Hepatocyte (in vitro differentiated cells): Measurements from ENCODE around the gene CHD9. TPM values are rescaled to one million over a fixed set of nuclear protein-coding genes. Genes with fewer than 3 reads are reported as not detected.

Experiments
- DNase-seq: peaks from one replicate; pipeline ENCODE4 v3.0.0-alpha.2; 2016; ENCODE audit warnings: low spot score
- H2AFZ ChIP-seq: fragments of 200-600 bp; sonication (generic); 2 replicates; pipeline ENCODE4 v1.6.0; 2016; ENCODE audit warnings: antibody characterized with exemption, mild to moderate bottlenecking
- H3K27ac ChIP-seq: fragments of 200-600 bp; sonication (generic); 2 replicates; pipeline ENCODE4 v1.5.1; 2016; ENCODE audit warnings: mild to moderate bottlenecking
- H3K27me3 ChIP-seq: fragments of 200-600 bp; sonication (generic); 2 replicates; pipeline ENCODE4 v1.6.1; 2016
- H3K36me3 ChIP-seq: fragments of 200-600 bp; sonication (generic); replicated peaks from 2 replicates; pipeline ENCODE4 v1.5.1; 2016; ENCODE audit warnings: low read depth; ENCODE audit not compliant: insufficient read depth
- H3K4me1 ChIP-seq: fragments of 200-600 bp; sonication (generic); 2 replicates; pipeline ENCODE4 v1.5.1; 2016; ENCODE audit warnings: mild to moderate bottlenecking, moderate library complexity; ENCODE audit not compliant: insufficient read depth
- H3K4me2 ChIP-seq: fragments of 200-600 bp; sonication (generic); 2 replicates; pipeline ENCODE4 v1.6.0; 2016
- H3K4me3 ChIP-seq: fragments of 200-600 bp; sonication (generic); 2 replicates; pipeline ENCODE4 v1.5.1; 2016; ENCODE audit warnings: mild to moderate bottlenecking
- H3K79me2 ChIP-seq: fragments of 200-600 bp; sonication (generic); 2 replicates; pipeline ENCODE4 v1.6.0; 2017; ENCODE audit warnings: mild to moderate bottlenecking
- H3K9me2 ChIP-seq: fragments of 200-600 bp; sonication (generic); replicated peaks from 2 replicates; pipeline ENCODE4 v1.6.0; 2017; ENCODE audit warnings: mild to moderate bottlenecking; ENCODE audit not compliant: insufficient read depth
- H3K9me3 ChIP-seq: fragments of 200-600 bp; sonication (generic); 2 replicates; pipeline ENCODE4 v1.5.1; 2016; ENCODE audit warnings: low read depth, mild to moderate bottlenecking
- H4K20me1 ChIP-seq: fragments of 200-600 bp; sonication (generic); 2 replicates; pipeline ENCODE4 v1.6.0; 2016; ENCODE audit warnings: mild to moderate bottlenecking; ENCODE audit not compliant: insufficient read depth, poor library complexity, severe bottlenecking
- EZH2 ChIP-seq: fragments of 200-600 bp; sonication (generic); IDR thresholded peaks from 2 replicates; pipeline ENCODE4 v1.6.1; 2016; ENCODE audit warnings: antibody characterized with exemption, mild to moderate bottlenecking, borderline replicate concordance
- EZH2phosphoT487 ChIP-seq: fragments of 200-600 bp; sonication (generic); IDR thresholded peaks from one replicate; pipeline ENCODE4 v1.6.1; 2018; ENCODE audit warnings: antibody characterized with exemption, mild to moderate bottlenecking, low read depth, moderate library complexity; ENCODE audit not compliant: unreplicated experiment, severe bottlenecking
- WGBS: methylation state at CpG from one replicate; pipeline ENCODE4 v1.1.6; 2016; ENCODE audit warnings: low lambda C conversion rate; ENCODE audit errors: missing lambda C conversion rate; 5-methylcytosine and 5-hydroxymethylcytosine counted together
- polyA plus RNA-seq: library from polyadenylated mRNA; unstranded; fragments of >200 nt; fragmentation: Nextera tagmentation; extraction: Ambion mirVana; gene quantifications from 2 replicates; pipeline ENCODE4 v1.2.1, GENCODE V29; 2016
- total RNA-seq: library from RNA; depleted of rRNA; stranded (reverse); fragments of >200 nt; gene quantifications from 2 replicates; pipeline ENCODE4 v1.2.3, GENCODE V29; 2014
- TF ChIP-seq, protein P1 (sequence below): fragments of 200-600 bp; sonication (generic); IDR thresholded peaks from 2 replicates; pipeline ENCODE4 v1.5.1; 2016; ENCODE audit warnings: antibody characterized with exemption, mild to moderate bottlenecking; ENCODE audit not compliant: poor library complexity

CHD9 gene
- total and polyA plus RNA-seq, 2 experiments from 2014 or later = 54.9 to 68.2 TPM

DNA sequence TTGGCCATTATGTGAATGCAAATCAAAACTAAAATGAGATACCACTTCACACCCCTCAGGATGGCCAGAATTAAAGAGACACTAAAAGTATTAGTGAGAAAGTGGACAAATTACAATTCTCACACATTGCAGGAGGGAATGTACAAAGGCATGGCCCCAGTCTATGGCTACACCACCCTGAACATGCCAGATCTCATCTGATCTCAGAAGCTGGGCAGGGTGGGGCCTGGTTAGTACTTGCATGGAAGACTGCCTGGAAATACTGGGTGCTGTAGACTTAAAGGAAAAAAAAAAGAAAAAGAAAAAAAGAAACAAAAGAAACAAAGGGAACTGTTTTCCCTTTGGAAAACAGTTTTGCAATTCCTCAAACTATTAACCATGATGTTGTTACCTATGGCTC lies 282.5 kb downstream of the CHD9 start:
- TF ChIP-seq, protein P1, sequence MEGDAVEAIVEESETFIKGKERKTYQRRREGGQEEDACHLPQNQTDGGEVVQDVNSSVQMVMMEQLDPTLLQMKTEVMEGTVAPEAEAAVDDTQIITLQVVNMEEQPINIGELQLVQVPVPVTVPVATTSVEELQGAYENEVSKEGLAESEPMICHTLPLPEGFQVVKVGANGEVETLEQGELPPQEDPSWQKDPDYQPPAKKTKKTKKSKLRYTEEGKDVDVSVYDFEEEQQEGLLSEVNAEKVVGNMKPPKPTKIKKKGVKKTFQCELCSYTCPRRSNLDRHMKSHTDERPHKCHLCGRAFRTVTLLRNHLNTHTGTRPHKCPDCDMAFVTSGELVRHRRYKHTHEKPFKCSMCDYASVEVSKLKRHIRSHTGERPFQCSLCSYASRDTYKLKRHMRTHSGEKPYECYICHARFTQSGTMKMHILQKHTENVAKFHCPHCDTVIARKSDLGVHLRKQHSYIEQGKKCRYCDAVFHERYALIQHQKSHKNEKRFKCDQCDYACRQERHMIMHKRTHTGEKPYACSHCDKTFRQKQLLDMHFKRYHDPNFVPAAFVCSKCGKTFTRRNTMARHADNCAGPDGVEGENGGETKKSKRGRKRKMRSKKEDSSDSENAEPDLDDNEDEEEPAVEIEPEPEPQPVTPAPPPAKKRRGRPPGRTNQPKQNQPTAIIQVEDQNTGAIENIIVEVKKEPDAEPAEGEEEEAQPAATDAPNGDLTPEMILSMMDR = no peak
- no peak for TF ChIP-seq EZH2phosphoT487
- no peak for TF ChIP-seq EZH2
- DNase-seq = no peak
- H3K4me1 ChIP-seq = no peaks in the 10 kb centered on the region
- no peaks in the 10 kb centered on the region for H3K36me3 ChIP-seq
- H3K9me3 ChIP-seq = no peaks in the 10 kb centered on the region
- H3K79me2 ChIP-seq = no peaks in the 10 kb centered on the region
- H3K27me3 ChIP-seq = no peaks in the 10 kb centered on the region
- no peaks in the 10 kb centered on the region for H4K20me1 ChIP-seq
- H3K4me2 ChIP-seq = no peak overlapping the region
- H3K27ac ChIP-seq = no peak overlapping the region
- H2AFZ ChIP-seq = no peak overlapping the region
- no peak overlapping the region for H3K4me3 ChIP-seq
- H3K9me2 ChIP-seq = no peaks in the 10 kb centered on the region

DNA sequence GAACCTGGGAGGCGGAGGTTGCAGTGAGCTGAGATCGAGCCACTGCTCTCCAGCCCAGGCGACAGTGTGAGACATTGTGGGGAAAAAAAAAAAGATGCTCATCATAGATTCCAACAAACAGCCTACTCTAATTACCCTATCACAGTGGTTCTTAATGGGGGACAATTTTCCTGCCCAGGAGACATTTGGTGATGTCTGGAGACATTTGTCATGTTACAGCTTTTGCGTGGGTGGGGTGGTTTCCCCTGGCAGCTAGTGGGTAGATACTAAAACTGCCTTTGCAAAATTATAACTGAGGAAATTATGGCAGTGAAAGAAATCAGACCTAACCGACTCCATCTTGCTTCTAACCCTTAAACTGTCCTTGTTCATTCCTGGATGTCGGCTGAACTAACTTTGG lies 287.0 kb downstream of the CHD9 start:
- H3K27ac ChIP-seq = no peak overlapping the region

DNA sequence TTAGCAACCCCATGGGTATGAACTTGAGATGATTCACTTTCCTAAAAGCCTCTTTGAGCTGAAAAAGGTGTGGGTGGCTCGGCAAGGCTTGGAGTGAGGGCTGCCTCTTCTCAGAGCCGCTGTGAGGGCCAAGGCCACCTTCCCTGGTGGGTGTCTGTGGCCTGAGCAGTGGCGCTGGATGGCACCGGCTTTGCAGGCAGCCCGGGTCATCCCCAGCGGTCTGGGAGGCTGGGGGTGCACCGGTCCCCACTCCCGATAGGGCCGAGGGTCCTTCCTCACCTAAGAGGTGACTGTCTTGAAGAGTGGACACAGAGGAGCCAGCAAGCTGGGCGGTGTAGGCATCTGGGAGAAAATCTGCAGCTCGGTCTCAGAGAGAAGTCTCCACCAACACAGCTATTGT lies 300.3 kb downstream of the CHD9 start:
- no peak overlapping the region for H3K4me2 ChIP-seq
- TF ChIP-seq, protein P1 = no peak
- H4K20me1 ChIP-seq = no peaks in the 10 kb centered on the region
- H3K4me1 ChIP-seq = no peaks in the 10 kb centered on the region
- no peak overlapping the region for H2AFZ ChIP-seq
- no peak overlapping the region for H3K27ac ChIP-seq
- no peaks in the 10 kb centered on the region for H3K27me3 ChIP-seq
- no peak overlapping the region for H3K4me3 ChIP-seq
- WGBS = 92% methylated on average over 11 of the region's 11 CpGs
- H3K36me3 ChIP-seq = no peaks in the 10 kb centered on the region
- no peak for DNase-seq
- H3K9me3 ChIP-seq = no peaks in the 10 kb centered on the region
- no peaks in the 10 kb centered on the region for H3K79me2 ChIP-seq
- H3K9me2 ChIP-seq = no peaks in the 10 kb centered on the region

More for the DNA sequence above, 287.0 kb downstream of the CHD9 start:
- WGBS = 89% methylated on average over 6 of the region's 6 CpGs
- Histone ChIP-seq H4K20me1 (no peaks in the 10 kb centered on the region), H3K27me3 (no peaks in the 10 kb centered on the region), H3K36me3 (no peaks in the 10 kb centered on the region), H2AFZ (no peak overlapping the region), H3K79me2 (no peaks in the 10 kb centered on the region), H3K4me1 (no peaks in the 10 kb centered on the region), H3K9me3 (no peaks in the 10 kb centered on the region), H3K4me3 (no peak overlapping the region), H3K9me2 (no peaks in the 10 kb centered on the region), H3K4me2 (no peak overlapping the region)
- DNase-seq = no peak
- TF ChIP-seq, protein P1 = no peak
- TF ChIP-seq EZH2phosphoT487 (no peak), EZH2 (no peak)
